Urinary bladder (tissue), 4 donors: Measurements from ENCODE around the gene SERINC4. TPM values are rescaled to one million over a fixed set of nuclear protein-coding genes. Genes with fewer than 3 reads are reported as not detected.
"Not testable (repeated sequence)": the region's sequence is repeated elsewhere in the genome, so short reads cannot be mapped to it uniquely, and the experiment has no call there.

Experiments
- DNase-seq: peaks from one replicate; pipeline ENCODE4 v3.0.0-alpha.2; 2015; ENCODE audit errors: extremely low spot score
- H3K27ac ChIP-seq: one replicate; pipeline ENCODE4 v1.5.1; 2013; ENCODE audit warnings: low read depth, mild to moderate bottlenecking, moderate library complexity
- H3K36me3 ChIP-seq: one replicate; pipeline ENCODE4 v1.6.1; 2013; ENCODE audit warnings: mild to moderate bottlenecking, moderate library complexity; ENCODE audit not compliant: insufficient read depth
- H3K4me1 ChIP-seq: one replicate; pipeline ENCODE4 v1.6.1; 2013; ENCODE audit warnings: mild to moderate bottlenecking, moderate library complexity; ENCODE audit not compliant: insufficient read depth
- H3K4me3 ChIP-seq: one replicate; pipeline ENCODE4 v1.5.1; 2013; ENCODE audit warnings: low read depth, low read length
- whole genome bisulfite sequencing: extraction: QIAGEN DNeasy Blood & Tissue Kit; methylation state at CpG from one replicate; pipeline ENCODE4 v1.1.7; 2013; 5-methylcytosine and 5-hydroxymethylcytosine counted together
- polyA plus RNA-seq: library from polyadenylated mRNA; stranded (reverse); fragments of 200-250 nt; gene quantifications from one replicate; pipeline ENCODE4 v1.2.3, GENCODE V29; 2013
- small RNA-seq: library from RNA; depleted of rRNA; stranded (forward); fragments of <200 nt; gene quantifications from one replicate; pipeline ENCODE3, GENCODE V24; 2014
- total RNA-seq: library from RNA; depleted of rRNA; stranded (reverse); fragments of >200 nt; gene quantifications from one replicate; pipeline ENCODE4 v1.2.3, GENCODE V29; 2014
- donor health status: healthy with polysubstance abuse.
- donor health status: healthy.

SERINC4 gene
- total and polyA plus RNA-seq, 2 donors = 0.61 TPM; not detected in 1

- H3K27ac ChIP-seq = no peak overlapping the region
- no peak for DNase-seq
- peaks cover 4% of the 10 kb centered on the region for H3K4me1 ChIP-seq
- H3K4me3 ChIP-seq = no peak overlapping the region
- peaks cover 2% of the 10 kb centered on the region for H3K36me3 ChIP-seq
- 82% methylated on average over 6 of the region's 6 CpGs for whole genome bisulfite sequencing
These were observed 48.1 kb downstream of the SERINC4 start for GRCh38 chr15:43751885-43752284.

DNA sequence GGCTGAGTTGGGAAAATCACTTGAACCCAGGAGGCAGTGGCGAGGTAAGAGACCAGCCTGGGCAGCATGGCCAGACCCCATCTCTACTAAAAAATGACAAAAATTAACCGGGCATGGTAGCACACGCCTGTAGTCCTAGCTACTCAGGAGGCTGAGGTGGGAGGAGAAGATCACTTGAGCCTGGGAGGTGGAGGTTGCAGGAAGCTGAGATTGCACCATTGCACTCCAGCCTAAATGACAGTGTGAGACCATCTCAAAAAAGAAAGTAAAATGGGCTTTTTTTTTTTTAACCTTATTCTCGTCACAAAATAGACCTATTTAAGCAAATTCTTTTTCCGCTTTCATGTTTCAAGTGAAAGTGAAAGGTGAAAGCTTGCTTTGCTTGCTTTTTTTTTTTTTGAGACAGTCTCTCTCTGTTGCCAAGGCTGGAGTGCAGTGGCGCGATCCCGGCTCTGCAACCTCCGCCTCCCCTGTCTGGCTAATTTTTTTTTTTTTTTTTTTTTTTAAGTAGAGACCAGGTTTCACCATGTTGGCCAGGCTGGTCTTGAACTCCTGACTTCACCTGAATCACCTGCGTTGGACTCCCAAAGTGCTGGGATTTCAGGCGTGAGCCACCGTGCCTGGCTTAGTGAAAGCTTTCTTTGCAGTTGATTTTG, 50.2 kb downstream of the SERINC4 start:
- peaks cover 2% of the 10 kb centered on the region for H3K36me3 ChIP-seq
- no peak for DNase-seq
- H3K4me1 ChIP-seq = peaks cover 4% of the 10 kb centered on the region
- H3K27ac ChIP-seq = no peak overlapping the region
- WGBS = 83% methylated on average over 12 of the region's 12 CpGs
- no peak overlapping the region for H3K4me3 ChIP-seq

- Histone ChIP-seq H3K4me3 (no peak overlapping the region), H3K27ac (no peak overlapping the region), H3K36me3 (no peaks in the 10 kb centered on the region), H3K4me1 (peaks cover 4% of the 10 kb centered on the region)
- 75% methylated on average over 3 of the region's 3 CpGs for WGBS
- DNase-seq = no peak
These were observed 51.6 kb downstream of the SERINC4 start for GRCh38 chr15:43748376-43748775.

DNA sequence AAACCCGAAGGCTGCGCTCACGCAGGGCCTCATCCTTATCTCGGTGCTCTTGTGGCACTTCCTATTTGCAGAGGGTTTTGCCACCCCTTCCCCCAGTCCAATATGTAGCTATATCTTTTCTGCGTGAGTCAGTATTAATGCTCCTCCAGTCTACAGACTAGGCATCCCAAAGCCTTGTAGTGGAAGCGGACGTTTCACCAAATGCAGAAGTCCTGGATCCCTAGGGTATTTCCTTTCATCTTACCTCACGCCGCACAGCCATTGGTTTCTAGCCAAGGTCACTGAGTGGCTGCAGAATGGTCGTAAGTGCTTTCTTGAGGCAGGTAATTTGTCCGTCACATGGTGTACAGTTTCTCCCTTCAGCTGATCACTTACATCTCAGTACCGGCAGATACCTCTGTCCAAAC, 53.1 kb downstream of the SERINC4 start:
- WGBS = under 1% methylated on average over 12 of the region's 12 CpGs
- H3K4me1 ChIP-seq, DNase-seq, H3K36me3 ChIP-seq: not testable (repeated sequence)
- H3K4me3 ChIP-seq = peak overlapping the region; percentile 97
- peak overlapping the region; percentile 96 for H3K27ac ChIP-seq

DNA sequence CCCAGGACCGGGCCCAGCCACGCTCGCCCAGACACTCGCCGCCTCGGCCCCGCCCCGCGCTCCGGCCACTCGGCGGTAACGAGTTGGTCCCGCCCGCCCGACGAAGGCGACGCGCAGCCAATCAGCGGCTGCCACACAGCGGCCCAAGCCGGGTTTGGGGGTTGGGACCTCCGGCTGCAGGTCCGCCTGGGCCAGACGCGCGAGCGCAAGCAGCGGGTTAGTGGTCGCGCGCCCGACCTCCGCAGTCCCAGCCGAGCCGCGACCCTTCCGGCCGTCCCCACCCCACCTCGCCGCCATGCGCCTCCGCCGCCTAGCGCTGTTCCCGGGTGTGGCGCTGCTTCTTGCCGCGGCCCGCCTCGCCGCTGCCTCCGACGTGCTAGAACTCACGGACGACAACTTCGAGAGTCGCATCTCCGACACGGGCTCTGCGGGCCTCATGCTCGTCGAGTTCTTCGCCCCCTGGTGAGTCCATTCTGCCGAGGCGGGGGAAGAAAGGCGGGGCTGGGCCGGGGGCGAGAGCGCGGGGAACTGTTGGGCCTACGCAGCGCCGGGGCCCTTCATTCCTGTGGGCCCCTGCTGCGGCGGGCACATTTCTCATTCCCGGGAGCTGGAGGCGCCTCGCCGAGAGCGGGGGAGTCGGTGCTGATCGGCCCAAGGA, 53.6 kb downstream of the SERINC4 start, which contains the start of gene PDIA3:
PDIA3 (plus strand) TSS at position 194 of the 658 bp plus-strand sequence; CDS start at position 296, 102 bp downstream.
- not testable (repeated sequence) for H3K4me1 ChIP-seq, H3K36me3 ChIP-seq
- peak; percentile 55 for DNase-seq
- Histone ChIP-seq H3K27ac (peak within 1 kb of the TSS; percentile 96), H3K4me3 (peak within 1 kb of the TSS; percentile 97)
- WGBS = under 1% methylated on average over 84 of the region's 84 CpGs

Small RNAs within 50 kb of the gene (small RNA-seq; reads per million reads assigned to genes)
- gene MIR1282 = not detected

Other genes with a start within 250 kb of the SERINC4 start
- gene PPIP5K1, start 210.0 kb downstream of the SERINC4 start, total RNA-seq = 20.7 TPM
- 12.2 TPM for gene PPIP5K1, start 210.0 kb downstream of the SERINC4 start, polyA plus RNA-seq
- gene CKMT1B, start 206.2 kb downstream of the SERINC4 start, total RNA-seq = 0.63 TPM
- gene CKMT1B, start 206.2 kb downstream of the SERINC4 start, polyA plus RNA-seq = 2.7 TPM
- gene STRC, start 181.4 kb downstream of the SERINC4 start, total RNA-seq = 0.05 TPM
- gene STRC, start 181.4 kb downstream of the SERINC4 start, polyA plus RNA-seq = 0.20 TPM
- 4.7 TPM for gene CATSPER2, start 151.4 kb downstream of the SERINC4 start, total RNA-seq
- gene CATSPER2, start 151.4 kb downstream of the SERINC4 start, polyA plus RNA-seq = 0.82 TPM
- gene CKMT1A, start 106.4 kb downstream of the SERINC4 start, total RNA-seq = 0.79 TPM
- gene CKMT1A, start 106.4 kb downstream of the SERINC4 start, polyA plus RNA-seq = 2.4 TPM
- gene PDIA3, start 53.8 kb downstream of the SERINC4 start, total RNA-seq = 167 TPM
- 159 TPM for gene PDIA3, start 53.8 kb downstream of the SERINC4 start, polyA plus RNA-seq
- 5.4 TPM for gene ELL3, start 23.3 kb downstream of the SERINC4 start, total RNA-seq
- gene ELL3, start 23.3 kb downstream of the SERINC4 start, polyA plus RNA-seq = 4.1 TPM
- 248 TPM for gene SERF2, start 7.9 kb downstream of the SERINC4 start, total RNA-seq
- gene SERF2, start 7.9 kb downstream of the SERINC4 start, polyA plus RNA-seq = 1,227 TPM
- gene HYPK, start 379 bp upstream of the SERINC4 start, total RNA-seq = 5.3 TPM
- gene HYPK, start 379 bp upstream of the SERINC4 start, polyA plus RNA-seq = 11.9 TPM
- 22.4 TPM for gene MFAP1, start 24.5 kb upstream of the SERINC4 start, total RNA-seq
- gene MFAP1, start 24.5 kb upstream of the SERINC4 start, polyA plus RNA-seq = 26.2 TPM
- gene WDR76, start 26.8 kb upstream of the SERINC4 start, total RNA-seq = 17.1 TPM
- gene WDR76, start 26.8 kb upstream of the SERINC4 start, polyA plus RNA-seq = 3.1 TPM